Lower lobe of right lung (tissue), 2 donors: ENCODE data around the gene CNKSR1. TPM values are rescaled to one million over a fixed set of nuclear protein-coding genes. Genes with fewer than 3 reads are reported as not detected.

Source experiments
- ATAC-seq, 2 donors: fragments of 200-7000 bp; cut with Tn5 transposase; one replicate each; pipeline ENCODE4 v1.9.1; 2020 to 2022; ENCODE audit warnings: mild to moderate bottlenecking in 2 of 2, moderate library complexity in 2 of 2
- DNase-seq: peaks from one replicate; pipeline ENCODE4 v3.0.0-alpha.2; 2020
- H3K27ac ChIP-seq: fragments of 200-600 bp; one replicate; pipeline ENCODE4 v1.8.0; 2022
- H3K27me3 ChIP-seq: fragments of 200-600 bp; one replicate; pipeline ENCODE4 v1.8.0; 2022; ENCODE audit warnings: low read depth
- H3K36me3 ChIP-seq: fragments of 200-600 bp; one replicate; pipeline ENCODE4 v1.8.0; 2022; ENCODE audit warnings: mild to moderate bottlenecking
- H3K4me1 ChIP-seq: fragments of 200-600 bp; one replicate; pipeline ENCODE4 v1.8.0; 2022
- H3K4me3 ChIP-seq: fragments of 200-600 bp; one replicate; pipeline ENCODE4 v1.8.0; 2022; ENCODE audit warnings: mild to moderate bottlenecking
- H3K9me3 ChIP-seq: fragments of 200-600 bp; one replicate; pipeline ENCODE4 v1.8.0; 2022
- intact Hi-C: fragments of 100-400 bp; cut with DNase I; formaldehyde crosslinking; loops from one replicate; pipeline ENCODE4 v1.11.0; 2022
- total RNA-seq: library from RNA; stranded (reverse); fragmentation: NEBNext Ultra II Directional; extraction: Animal tissue kit (Norgen Biotek cat#: 25700); gene quantifications from one replicate; pipeline ENCODE4 v1.2.1, GENCODE V29; 2021
- TF ChIP-seq, protein P1 (sequence below): fragments of 200-600 bp; IDR thresholded peaks from one replicate; pipeline ENCODE4 v1.8.0; 2022; ENCODE audit warnings: antibody characterized with exemption, mild to moderate bottlenecking
- donor health status: DM: no; HTN: yes; CAD: no; lungs with severe emphysema.

Gene CNKSR1
- total RNA-seq, 1 donor from 2014 or later, result 25.0 TPM

DNA sequence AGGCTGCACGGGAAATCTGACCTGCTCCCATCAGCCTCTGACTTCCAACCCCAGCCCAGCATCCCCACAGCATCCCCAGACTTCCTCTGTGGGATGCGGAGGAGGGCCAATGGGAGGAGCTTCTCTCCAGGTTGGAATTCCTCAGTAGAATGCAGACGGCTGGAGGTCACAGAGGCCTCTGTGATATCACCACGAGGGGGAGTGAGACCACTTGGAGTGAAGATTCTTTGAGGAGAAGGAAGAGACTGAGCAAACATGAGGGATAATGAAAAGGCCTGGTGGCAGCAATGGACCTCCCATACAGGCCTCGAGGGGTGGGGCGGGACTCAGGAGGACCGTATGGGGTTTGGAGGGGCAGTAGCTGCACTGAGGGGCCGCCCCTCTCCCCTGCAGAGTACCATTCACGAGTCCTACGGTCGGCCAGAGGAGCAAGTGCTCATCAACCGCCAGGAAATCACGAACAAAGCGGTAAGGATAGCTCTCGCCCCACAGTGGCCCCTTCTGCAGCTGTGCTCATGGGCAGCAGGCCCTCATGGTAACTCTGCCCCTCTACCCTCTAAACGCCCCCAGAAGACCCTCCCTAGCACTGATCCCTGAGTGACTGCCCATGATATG lies 13.2 kb downstream of the CNKSR1 start, which contains the start of gene CATSPER4:
Gene CATSPER4, plus strand, starts transcription at position 230 of the 615 bp plus-strand sequence. Its CDS starts 26 bp downstream, at position 256.
- DNase-seq, result no peak
- peak; percentile 5 for ATAC-seq
- TF ChIP-seq, protein P1, sequence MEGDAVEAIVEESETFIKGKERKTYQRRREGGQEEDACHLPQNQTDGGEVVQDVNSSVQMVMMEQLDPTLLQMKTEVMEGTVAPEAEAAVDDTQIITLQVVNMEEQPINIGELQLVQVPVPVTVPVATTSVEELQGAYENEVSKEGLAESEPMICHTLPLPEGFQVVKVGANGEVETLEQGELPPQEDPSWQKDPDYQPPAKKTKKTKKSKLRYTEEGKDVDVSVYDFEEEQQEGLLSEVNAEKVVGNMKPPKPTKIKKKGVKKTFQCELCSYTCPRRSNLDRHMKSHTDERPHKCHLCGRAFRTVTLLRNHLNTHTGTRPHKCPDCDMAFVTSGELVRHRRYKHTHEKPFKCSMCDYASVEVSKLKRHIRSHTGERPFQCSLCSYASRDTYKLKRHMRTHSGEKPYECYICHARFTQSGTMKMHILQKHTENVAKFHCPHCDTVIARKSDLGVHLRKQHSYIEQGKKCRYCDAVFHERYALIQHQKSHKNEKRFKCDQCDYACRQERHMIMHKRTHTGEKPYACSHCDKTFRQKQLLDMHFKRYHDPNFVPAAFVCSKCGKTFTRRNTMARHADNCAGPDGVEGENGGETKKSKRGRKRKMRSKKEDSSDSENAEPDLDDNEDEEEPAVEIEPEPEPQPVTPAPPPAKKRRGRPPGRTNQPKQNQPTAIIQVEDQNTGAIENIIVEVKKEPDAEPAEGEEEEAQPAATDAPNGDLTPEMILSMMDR, result no peak
- intact Hi-C loops, result no loop called here
- H3K4me1 ChIP-seq, result no peaks in the 10 kb centered on the region
- H3K36me3 ChIP-seq, result no peaks in the 10 kb centered on the region
- no peaks in the 10 kb centered on the region for H3K9me3 ChIP-seq
- H3K27ac ChIP-seq, result no peak within 1 kb of the TSS
- H3K4me3 ChIP-seq, result no peak within 1 kb of the TSS
- H3K27me3 ChIP-seq, result no peaks in the 10 kb centered on the region

DNA sequence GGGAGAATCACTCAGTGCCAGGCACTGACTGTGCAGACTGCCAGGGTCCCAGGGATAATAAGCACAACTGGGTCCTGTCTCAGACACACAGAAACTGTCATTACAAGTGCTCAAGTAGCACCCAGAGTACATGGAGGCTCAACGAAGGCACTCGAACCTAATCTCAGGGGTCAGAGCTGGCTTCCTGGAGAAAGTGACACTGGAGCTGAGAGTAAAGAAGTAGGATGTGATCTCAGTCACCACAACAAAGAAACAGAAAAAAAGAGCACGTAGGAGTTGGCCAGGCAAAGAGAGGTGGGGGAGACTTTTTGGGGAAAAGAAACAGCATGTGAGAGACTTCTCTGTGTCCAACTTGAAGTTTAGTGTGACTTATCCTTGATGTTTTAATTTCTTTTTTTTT lies 14.4 kb downstream of the CNKSR1 start:
- no peaks in the 10 kb centered on the region for H3K4me1 ChIP-seq
- no peak overlapping the region for H3K27ac ChIP-seq
- H3K36me3 ChIP-seq, result no peaks in the 10 kb centered on the region
- intact Hi-C loops, result no loop called here
- ATAC-seq (no peak), DNase-seq (no peak)
- TF ChIP-seq, protein P1, result no peak
- no peak overlapping the region for H3K4me3 ChIP-seq
- H3K9me3 ChIP-seq, result no peaks in the 10 kb centered on the region
- H3K27me3 ChIP-seq, result no peaks in the 10 kb centered on the region

DNA sequence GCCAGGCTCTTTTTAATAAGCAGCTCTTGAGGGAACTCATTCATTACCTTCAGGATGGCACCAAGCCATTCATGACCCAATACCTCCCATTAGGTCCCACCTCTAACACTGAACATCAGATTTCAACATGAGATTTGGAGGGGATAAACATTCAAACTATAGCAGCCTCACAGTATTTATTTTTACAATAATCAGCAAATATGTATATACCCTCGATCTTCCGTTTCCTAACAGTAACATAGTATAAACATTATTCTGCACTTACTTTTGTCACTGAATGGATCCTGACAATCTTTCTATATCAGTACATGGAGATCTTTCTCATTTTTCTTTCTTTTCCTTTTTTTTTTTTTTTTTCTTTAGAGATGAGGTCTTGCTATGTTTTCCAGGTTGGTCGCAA lies 18.5 kb downstream of the CNKSR1 start:
- Histone ChIP-seq H3K27me3 (no peaks in the 10 kb centered on the region), H3K36me3 (no peaks in the 10 kb centered on the region), H3K27ac (no peak overlapping the region), H3K4me1 (no peaks in the 10 kb centered on the region), H3K4me3 (no peak overlapping the region), H3K9me3 (no peaks in the 10 kb centered on the region)
- DNase-seq, result no peak
- intact Hi-C loops, result no loop called here
- ATAC-seq, result no peak
- TF ChIP-seq, protein P1, result no peak

DNA sequence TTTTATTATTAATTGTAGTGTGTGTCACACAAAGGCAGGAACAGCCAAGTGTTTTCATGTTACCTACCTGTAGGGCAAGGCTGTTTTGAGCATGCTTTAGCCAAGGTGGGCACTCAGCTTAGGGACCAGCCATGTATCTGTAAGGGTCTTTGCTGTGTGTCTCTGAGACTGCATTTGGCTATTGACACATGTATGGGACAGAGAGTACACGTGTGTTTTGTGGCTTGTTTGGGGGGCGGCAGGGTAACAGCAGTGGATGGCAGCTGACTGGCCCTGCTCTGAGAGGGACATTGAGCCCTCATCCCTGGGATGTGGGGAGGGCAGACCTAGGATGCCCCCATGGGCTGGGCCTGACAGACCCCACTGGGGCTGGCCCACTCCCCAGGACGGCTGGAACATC lies 20.0 kb downstream of the CNKSR1 start:
- no peak for ATAC-seq
- no peaks in the 10 kb centered on the region for H3K9me3 ChIP-seq
- no peak overlapping the region for H3K4me3 ChIP-seq
- H3K36me3 ChIP-seq, result no peaks in the 10 kb centered on the region
- DNase-seq, result no peak
- intact Hi-C loops, result no loop called here
- H3K27ac ChIP-seq, result no peak overlapping the region
- H3K4me1 ChIP-seq, result peaks cover 4% of the 10 kb centered on the region
- TF ChIP-seq, protein P1, result no peak
- H3K27me3 ChIP-seq, result no peaks in the 10 kb centered on the region

DNA sequence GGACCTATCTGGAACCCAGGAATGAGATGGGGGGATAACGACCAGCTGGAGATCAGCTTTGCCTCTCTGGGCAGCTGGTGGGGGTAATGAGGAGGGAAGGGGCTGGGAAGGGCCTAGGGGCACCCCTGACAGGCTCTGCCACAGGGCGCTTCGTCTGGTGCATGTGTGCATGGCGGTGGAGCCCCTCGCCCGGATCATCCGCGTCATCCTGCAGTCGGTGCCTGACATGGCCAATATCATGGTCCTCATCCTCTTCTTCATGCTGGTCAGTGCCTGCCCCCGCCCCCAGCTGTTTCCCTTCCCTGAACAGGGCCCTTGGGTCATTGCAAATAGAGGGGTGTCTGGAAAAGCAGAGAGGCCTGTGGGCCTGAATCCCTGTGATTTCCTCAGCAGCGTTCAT lies 20.5 kb downstream of the CNKSR1 start:
- no peak overlapping the region for H3K27ac ChIP-seq
- DNase-seq (no peak), ATAC-seq (no peak)
- no peaks in the 10 kb centered on the region for H3K27me3 ChIP-seq
- no peaks in the 10 kb centered on the region for H3K9me3 ChIP-seq
- no peaks in the 10 kb centered on the region for H3K36me3 ChIP-seq
- peaks cover 4% of the 10 kb centered on the region for H3K4me1 ChIP-seq
- TF ChIP-seq, protein P1, result no peak
- intact Hi-C loops, result no loop called here
- H3K4me3 ChIP-seq, result no peak overlapping the region
